Fibroblast of mammary gland (primary cell): ENCODE measurements around the gene PADI2.

Source experiments
- DNase-seq: peaks from one replicate; pipeline ENCODE4 v3.0.0-alpha.2; 2010; ENCODE audit warnings: low read depth
- H3K4me3 ChIP-seq: 2 replicates; pipeline ENCODE4 v1.5.1; 2011; ENCODE audit warnings: low read depth, mild to moderate bottlenecking, low read length, moderate library complexity; ENCODE audit not compliant: control insufficient read depth
- CTCF ChIP-seq: conservative IDR thresholded peaks from 2 replicates; pipeline ENCODE4 v1.5.1; 2011; ENCODE audit warnings: low read depth, low read length, inconsistent platforms; ENCODE audit not compliant: control insufficient read depth, insufficient read depth

PADI2 gene

GRCh38 chr1:17163371-17163770, 44.1 kb upstream of the PADI2 start:
- no peak for DNase-seq
- no peak for TF ChIP-seq CTCF
- no peak overlapping the region for H3K4me3 ChIP-seq

- no peak for DNase-seq
- TF ChIP-seq CTCF: no peak
- H3K4me3 ChIP-seq: no peak overlapping the region
These were observed 43.7 kb upstream of the PADI2 start for GRCh38 chr1:17162941-17163340.

- DNase-seq: no peak
- no peak overlapping the region for H3K4me3 ChIP-seq
- no peak for TF ChIP-seq CTCF
These were observed 42.9 kb upstream of the PADI2 start for GRCh38 chr1:17161926-17162800.

GRCh38 chr1:17161137-17161740, 42.0 kb upstream of the PADI2 start:
- no peak overlapping the region for H3K4me3 ChIP-seq
- no peak for TF ChIP-seq CTCF
- peak; percentile 11 for DNase-seq

- no peak for DNase-seq
- no peak overlapping the region for H3K4me3 ChIP-seq
- TF ChIP-seq CTCF: no peak
These were observed 39.7 kb upstream of the PADI2 start for GRCh38 chr1:17158961-17159360.

- no peak overlapping the region for H3K4me3 ChIP-seq
- DNase-seq: peak; percentile 29
- no peak for TF ChIP-seq CTCF
These were observed 36.9 kb upstream of the PADI2 start for GRCh38 chr1:17156108-17156507.
